IMR-90 (cell line): ENCODE measurements around the gene NUDT3.

Source experiments
- CTCF ChIP-seq: conservative IDR thresholded peaks from 2 replicates; pipeline ENCODE4 v1.5.1; 2012; ENCODE audit warnings: mild to moderate bottlenecking, low read depth, low read length, improper control_type of control experiment
- POLR2A ChIP-seq: IDR thresholded peaks from 2 replicates; pipeline ENCODE4 v1.6.1; 2012; ENCODE audit warnings: mild to moderate bottlenecking, low read depth, low read length
- RAD21 ChIP-seq: IDR thresholded peaks from 2 replicates; pipeline ENCODE4 v1.6.1; 2012; ENCODE audit warnings: low read length, improper control_type of control experiment
- SMC3 ChIP-seq: fragments of 150-350 bp; IDR thresholded peaks from 2 replicates; pipeline ENCODE4 v1.6.1; 2016; ENCODE audit warnings: low read depth, mild to moderate bottlenecking, antibody characterized with exemption, low read length, moderate library complexity

GRCh38 chr6:34275128-34275804 lies 117.2 kb downstream of the NUDT3 start:
- no peak for TF ChIP-seq POLR2A
- TF ChIP-seq CTCF, result no peak
- TF ChIP-seq RAD21, result no peak
- TF ChIP-seq SMC3, result no peak
